A549 treated with RU486 at 1 μM for 4 hours (cell line): ENCODE results near the gene CDRT4. TPM values are rescaled to one million over a fixed set of nuclear protein-coding genes. Genes with fewer than 3 reads are reported as not detected.

Experiments used
- total RNA-seq: library from RNA; stranded (reverse); fragments of 200-300 nt; extraction: Qiagen RNA extraction; gene quantifications from 5 replicates; pipeline ENCODE4 v1.2.3, GENCODE V29; 2022; ENCODE audit warnings: low read depth

CDRT4 gene
- 0.61 to 1.5 TPM (median 0.86 TPM) in 5 replicates for total RNA-seq

GRCh38 chr17:15467592-15467991, at the start of gene CDRT4:
CDRT4 (minus strand) TSS chr17:15467621; CDS start chr17:15440238, 27,383 bp downstream.

Other genes starting within 250 kb of the CDRT4 start
- 256 to 321 TPM (median 292 TPM) in 5 replicates for gene PMP22, start 202.3 kb downstream of the CDRT4 start, total RNA-seq
- 0.11 to 0.22 TPM in 2 of 5 replicates, not detected in the others for gene TEKT3, start 126.0 kb downstream of the CDRT4 start, total RNA-seq
- 6.8 to 11.5 TPM (median 10.4 TPM) in 5 replicates for gene TVP23C, start 95.9 kb upstream of the CDRT4 start, total RNA-seq
- 2.2 to 4.3 TPM (median 3.1 TPM) in 5 replicates for gene FBXW10B, start 152.1 kb upstream of the CDRT4 start, total RNA-seq
- gene TRIM16, start 216.7 kb upstream of the CDRT4 start, total RNA-seq: 232 to 289 TPM (median 245 TPM) in 5 replicates
- gene ZNF286A, start 232.1 kb upstream of the CDRT4 start, total RNA-seq: 25.2 to 43.3 TPM (median 27.4 TPM) in 5 replicates